Heart right ventricle (tissue), 16 donors: ENCODE data around the gene IRF6. TPM values are rescaled to one million over a fixed set of nuclear protein-coding genes. Genes with fewer than 3 reads are reported as not detected.
A peak's percentile ranks its signal among the peaks of the same experiment; 100 is the strongest.

Experiments
- ATAC-seq, 8 donors: fragments of 200-7000 bp; cut with Tn5 transposase; one replicate each; pipeline ENCODE4 v1.9.1; 2020; ENCODE audit warnings: mild to moderate bottlenecking in 8 of 8, moderate library complexity in 8 of 8, moderate number of reproducible peaks in 1 of 8
- DNase-seq, 2 donors: peaks; one replicate each; pipeline ENCODE4 v3.0.0-alpha.2; 2020
- H3K27ac ChIP-seq, 10 donors: fragments of 200-600 bp; sonication (generic) in 2 of 10; one replicate each; pipeline versions ENCODE4 v1.5.0 to v1.8.0; 2020 to 2022; ENCODE audit warnings: mild to moderate bottlenecking in 3 of 10
- H3K27me3 ChIP-seq, 7 donors: fragments of 200-600 bp; one replicate each; pipeline ENCODE4 v1.8.0; 2021 to 2022; ENCODE audit warnings: mild to moderate bottlenecking in 2 of 7
- H3K36me3 ChIP-seq, 9 donors: fragments of 200-600 bp; sonication (generic) in 1 of 9; one replicate each; pipeline versions ENCODE4 v1.5.0 to v1.8.0; 2020 to 2022; ENCODE audit warnings: mild to moderate bottlenecking in 2 of 9
- H3K4me1 ChIP-seq, 9 donors: fragments of 200-600 bp; sonication (generic) in 1 of 9; one replicate each; pipeline versions ENCODE4 v1.5.0 to v1.8.0; 2020 to 2022; ENCODE audit warnings: mild to moderate bottlenecking in 4 of 9
- H3K4me3 ChIP-seq, 10 donors: fragments of 200-600 bp; sonication (generic) in 2 of 10; one replicate each; pipeline versions ENCODE4 v1.5.0 to v1.8.0; 2020 to 2022; ENCODE audit warnings: mild to moderate bottlenecking in 7 of 10, moderate library complexity in 2 of 10
- H3K9me3 ChIP-seq, 11 donors: fragments of 200-600 bp in 10 of 11; sonication (generic) in 2 of 11; one replicate each; pipeline versions ENCODE4 v1.5.0 to v1.8.0; 2013 to 2022; ENCODE audit warnings: mild to moderate bottlenecking in 2 of 11, control low read depth in 1 of 11, moderate library complexity in 1 of 11
- CTCF ChIP-seq, 9 donors: fragments of 200-600 bp; sonication (generic) in 2 of 9; IDR thresholded peaks; one replicate each; pipeline versions ENCODE4 v1.5.0 to v1.8.0; 2021 to 2022; ENCODE audit warnings: antibody characterized with exemption in 9 of 9, mild to moderate bottlenecking in 5 of 9, moderate library complexity in 1 of 9
- WGBS, 2 donors: extraction: QIAGEN DNeasy Blood & Tissue Kit; methylation state at CpG; one replicate each; pipeline ENCODE4 v1.1.7; 2013; ENCODE audit warnings: inconsistent platforms in 1 of 2; 5-methylcytosine and 5-hydroxymethylcytosine counted together
- intact Hi-C, 10 donors: fragments of 100-400 bp; cut with DNase I; formaldehyde crosslinking; loops; one replicate each; pipeline versions ENCODE4 v1.11.1 to v1.14.2; 2022
- polyA plus RNA-seq, 2 donors: library from polyadenylated mRNA; stranded (reverse); fragments of 200-250 nt; gene quantifications; one replicate each; pipeline ENCODE4 v1.2.3, GENCODE V29; 2013
- total RNA-seq, 10 donors: library from RNA; stranded (reverse); fragmentation: NEBNext Ultra II Directional in 3 of 10; extraction: Animal tissue kit (Norgen Biotek cat#: 25700) in 3 of 10; gene quantifications; one replicate each; pipeline versions ENCODE4 v1.2.1 to v1.2.4, GENCODE V29; 2021 to 2023
- donor health status: Arrhythmogenic right ventricular cardiomyopathy.
- donor health status: ischemic (EF 13 %, LVEDD 7.1; RV severe dilation, severe dysfunction).
- donor health status: healthy with polysubstance abuse.
- donor health status: DM: no; HTN: yes; CAD: no.
- donor health status: DM: no; HTN: no; CAD: no.
- donor health status: ischemic (EF 25% LVEDD 6.9; RV normal size, moderate dysfunction).
- donor health status: ischemic (EF 25% LVEDD 5.7; RV mildly dilated, moderate dysfunction).
- donor health status: healthy.
- donor health status: DM: yes; HTN: yes; CAD: no.
- donor health status: Ischemic cardiomyopathy.
- donor health status: ischemic (EF 35%, LVEDD 5.7; RV mildly dilated, moderate dysfunction).
- donor health status: nonischemic (EF 11% LVEDD 7.7; RV severe dilation, severe dysfunction).
- donor health status: DM: yes; HTN: yes; CAD: no.
- donor health status: PGD.
- donor health status: ischemic (EF 29% LVEDD 5.4; RV normal size, mild dysfunction).
- donor health status: nonischemic (EF 23%, LVEDD 6.1; RV moderate dilation, normal function).

IRF6 gene
- total and polyA plus RNA-seq, 12 donors = 1.2 to 69.4 (median 41.3) TPM

- no peak for ATAC-seq
- no peak for DNase-seq
- intact Hi-C loops = loop anchor here in 3 of 10 donors (10.0 kb wide), 2 partner anchors 461 to 551 kb away; no protein-coding TSS in a partner anchor
- Histone ChIP-seq H3K4me3 (no peak overlapping the region), H3K27me3 (no peaks in the 10 kb centered on the region), H3K9me3 (no peaks in the 10 kb centered on the region), H3K36me3 (peaks cover 0 to 68% (median 11%) of the 10 kb centered on the region in 9 donors), H3K4me1 (peaks cover 0 to 5% (median 0%) of the 10 kb centered on the region in 9 donors), H3K27ac (no peak overlapping the region)
- WGBS, 2 donors = 97 to 98% methylated on average over 2 of the region's 2 CpGs
- TF ChIP-seq CTCF (IDR thresholded peaks at IDR 0.05) = no peak
These were observed 47.7 kb upstream of the IRF6 start for GRCh38 chr1:209853676-209854075.

- DNase-seq (peak; percentile 28 to 34), ATAC-seq (peak in 4 of 8 donors; percentile 20 to 46 (median 40))
- no peaks in the 10 kb centered on the region for H3K27me3 ChIP-seq
- intact Hi-C loops = loop anchor here in 3 of 10 donors (10.0 kb wide), 2 partner anchors 464 to 554 kb away; no protein-coding TSS in a partner anchor
- H3K36me3 ChIP-seq = peaks cover 0 to 97% (median 17%) of the 10 kb centered on the region in 9 donors
- peaks cover 0 to 5% (median 0%) of the 10 kb centered on the region in 9 donors for H3K4me1 ChIP-seq
- WGBS, 2 donors = 53 to 68% methylated on average over 6 of the region's 6 CpGs
- peak in 7 of 9 donors; percentile 30 to 55 (median 35) for TF ChIP-seq CTCF (IDR thresholded peaks at IDR 0.05)
- H3K9me3 ChIP-seq = no peaks in the 10 kb centered on the region
- H3K4me3 ChIP-seq = no peak overlapping the region
- no peak overlapping the region for H3K27ac ChIP-seq
These were observed 44.5 kb upstream of the IRF6 start for GRCh38 chr1:209850342-209850979.

- Histone ChIP-seq H3K36me3 (peaks cover 0 to 99% (median 17%) of the 10 kb centered on the region in 9 donors), H3K4me1 (peaks cover 0 to 8% (median 0%) of the 10 kb centered on the region in 9 donors), H3K9me3 (no peaks in the 10 kb centered on the region), H3K27me3 (no peaks in the 10 kb centered on the region), H3K4me3 (no peak overlapping the region), H3K27ac (no peak overlapping the region)
- DNase-seq = no peak
- no peak for ATAC-seq
- intact Hi-C loops = loop anchor here in 1 of 10 donors (5.0 kb wide), 1 partner anchor 867 kb away; no protein-coding TSS in a partner anchor
- TF ChIP-seq CTCF (IDR thresholded peaks at IDR 0.05) = no peak
- WGBS, 2 donors = 92 to 93% methylated on average over 5 of the region's 5 CpGs
These were observed 43.4 kb upstream of the IRF6 start for GRCh38 chr1:209849388-209849787.

GRCh38 chr1:209845408-209845725 lies 39.4 kb upstream of the IRF6 start:
- ATAC-seq = peak in 1 of 8 donors; percentile 62

More at GRCh38 chr1:209845408-209845725, 39.4 kb upstream of the IRF6 start:
- Histone ChIP-seq H3K27ac (no peak overlapping the region), H3K4me1 (peaks cover 0 to 10% (median 0%) of the 10 kb centered on the region in 9 donors), H3K4me3 (no peak overlapping the region), H3K36me3 (peaks cover 0 to 100% (median 43%) of the 10 kb centered on the region in 9 donors), H3K27me3 (no peaks in the 10 kb centered on the region), H3K9me3 (no peaks in the 10 kb centered on the region)
- intact Hi-C loops = loop anchor here in 1 of 10 donors (5.0 kb wide), 1 partner anchor 863 kb away; no protein-coding TSS in a partner anchor
- DNase-seq = no peak
- no peak for TF ChIP-seq CTCF (IDR thresholded peaks at IDR 0.05)
- 48 to 64% methylated on average over 1 of the region's 1 CpG for WGBS, 2 donors
